Endothelial cell of umbilical vein (primary cell): Measurements from ENCODE around the gene RBPJ. TPM values are rescaled to one million over a fixed set of nuclear protein-coding genes. Genes with fewer than 3 reads are reported as not detected.

Experiments
- BruUV-seq: library from RNA; stranded (reverse); fragments of 400-500 nt; replicated peaks from 2 replicates; lab custom pipeline; 2021; lab: Mats Ljungman, UMichigan
- CTCF ChIA-PET: fragments of 300-600, 350-600 bp; sonication (Branson Sonifier 250); formaldehyde crosslinking; loops from one replicate; lab custom pipeline; 2021; ENCODE audit warnings: antibody characterized with exemption, inconsistent platforms; lab: Charles Lee
- POLR2A ChIA-PET: fragments of 300-600, 350-600 bp; sonication (Branson Sonifier 250); formaldehyde crosslinking; loops from one replicate; lab custom pipeline; 2021; ENCODE audit warnings: antibody characterized with exemption, inconsistent platforms; lab: Charles Lee
- DNase-seq: peaks from one replicate; pipeline ENCODE4 v3.0.0-alpha.2; 2011; ENCODE audit warnings: low read depth, low spot score
- FAIRE-seq: peaks from 2 replicates; lab custom pipeline; 2011; peaks lifted over from hg19 to GRCh38; lab: Jason Lieb, UNC
- H2AFZ ChIP-seq: 2 replicates; pipeline ENCODE4 v1.6.0; 2012; ENCODE audit warnings: low read depth, low read length, control low read depth, inconsistent platforms
- H3K27ac ChIP-seq: 2 replicates; pipeline ENCODE4 v1.5.1; 2011; ENCODE audit warnings: low read depth, mild to moderate bottlenecking, control low read depth, low read length, moderate library complexity; ENCODE audit not compliant: insufficient read depth
- H3K27me3 ChIP-seq, 2 experiments: 2 replicates each; pipeline versions ENCODE4 v1.6.0 to v1.6.1; 2011; ENCODE audit warnings: low read length in 2 of 2, mixed read lengths in 1 of 2; ENCODE audit not compliant: control insufficient read depth in 2 of 2, insufficient read depth in 2 of 2
- H3K36me3 ChIP-seq, 2 experiments: 2 replicates in 1 of 2; 3 replicates in 1 of 2; pipeline ENCODE4 v1.5.1; 2011; ENCODE audit warnings: low read length in 2 of 2, mild to moderate bottlenecking in 1 of 2, moderate library complexity in 1 of 2; ENCODE audit not compliant: control insufficient read depth in 2 of 2, insufficient read depth in 2 of 2; ENCODE audit errors: extremely low read depth in 1 of 2
- H3K4me1 ChIP-seq: 3 replicates; pipeline ENCODE4 v1.5.1; 2011; ENCODE audit warnings: mild to moderate bottlenecking, low read length; ENCODE audit not compliant: control insufficient read depth, insufficient read depth; ENCODE audit errors: extremely low read depth
- H3K4me2 ChIP-seq: 2 replicates; pipeline ENCODE4 v1.6.1; 2011; ENCODE audit warnings: low read length, control low read depth, mixed read lengths; ENCODE audit not compliant: insufficient read depth
- H3K4me3 ChIP-seq, 3 experiments: fragments of 200-600 bp in 1 of 3; sonication (generic), shearing (Covaris generic) in 1 of 3; replicated peaks in 1 of 3; 2 replicates each; pipeline ENCODE4 v1.5.1; 2011 to 2016; ENCODE audit warnings: control low read depth in 3 of 3, low read length in 3 of 3, mild to moderate bottlenecking in 2 of 3, inconsistent platforms in 1 of 3, low read depth in 1 of 3, moderate library complexity in 1 of 3; ENCODE audit not compliant: insufficient read depth in 1 of 3
- H3K79me2 ChIP-seq: 2 replicates; pipeline ENCODE4 v1.6.0; 2012; ENCODE audit warnings: low read length, inconsistent platforms; ENCODE audit not compliant: control insufficient read depth, insufficient read depth
- H3K9ac ChIP-seq: replicated peaks from 2 replicates; pipeline ENCODE3; 2011; ENCODE audit warnings: low read length, control low read depth; ENCODE audit not compliant: insufficient read depth; ENCODE audit errors: extremely low read depth
- H3K9me1 ChIP-seq: replicated peaks from 3 replicates; pipeline ENCODE4 v1.6.0; 2011; ENCODE audit warnings: mild to moderate bottlenecking, low read length; ENCODE audit not compliant: control insufficient read depth, insufficient read depth; ENCODE audit errors: extremely low read depth
- H3K9me3 ChIP-seq: replicated peaks from 2 replicates; pipeline ENCODE4 v1.5.1; 2012; ENCODE audit warnings: low read length, inconsistent platforms; ENCODE audit not compliant: control insufficient read depth, insufficient read depth
- H4K20me1 ChIP-seq: replicated peaks from 2 replicates; pipeline ENCODE3; 2011; ENCODE audit warnings: mild to moderate bottlenecking, low read length; ENCODE audit not compliant: control insufficient read depth, insufficient read depth; ENCODE audit errors: extremely low read depth
- EZH2 ChIP-seq: IDR thresholded peaks from 2 replicates; pipeline ENCODE4 v1.6.1; 2012; ENCODE audit warnings: borderline replicate concordance, low read depth, mild to moderate bottlenecking, moderate library complexity, low read length, inconsistent platforms; ENCODE audit not compliant: severe bottlenecking
- FOS ChIP-seq: IDR thresholded peaks from 2 replicates; pipeline ENCODE4 v1.6.1; 2011; ENCODE audit warnings: mild to moderate bottlenecking, low read length, moderate library complexity, borderline replicate concordance; ENCODE audit not compliant: insufficient read depth
- GATA2 ChIP-seq: IDR thresholded peaks from 2 replicates; pipeline ENCODE4 v1.7.0; 2011; ENCODE audit warnings: low read depth, mild to moderate bottlenecking, moderate library complexity, mixed read lengths, low read length; ENCODE audit not compliant: insufficient read length, insufficient read depth
- JUN ChIP-seq: IDR thresholded peaks from 2 replicates; pipeline ENCODE4 v1.6.1; 2011; ENCODE audit warnings: borderline replicate concordance, low read depth; ENCODE audit not compliant: insufficient read length, insufficient read depth
- MYC ChIP-seq: IDR thresholded peaks from one replicate; pipeline ENCODE4 v1.6.1; 2011; ENCODE audit warnings: mild to moderate bottlenecking, low read depth, low read length
- POLR2A ChIP-seq: IDR thresholded peaks from 2 replicates; pipeline ENCODE4 v1.6.1; 2012; ENCODE audit warnings: low read depth, mild to moderate bottlenecking, control low read depth, low read length
- POLR2AphosphoS5 ChIP-seq: IDR thresholded peaks from 2 replicates; pipeline ENCODE4 v1.6.1; 2012; ENCODE audit warnings: low read depth, mild to moderate bottlenecking, control low read depth, low read length, moderate library complexity; ENCODE audit not compliant: insufficient read depth
- dilution Hi-C: fragments of 300-500 bp; cut with MboI; formaldehyde crosslinking; loops from one replicate; pipeline ENCODE4 v1.15.0; 2019; ENCODE audit warnings: low sequenced_read_pairs; ENCODE audit not compliant: extremely low pct_ligation_motif_present
- intact Hi-C: fragments of 100-400 bp; cut with micrococcal nuclease; formaldehyde crosslinking; loops from one replicate; pipeline ENCODE4 v1.10.0; 2022
- polyA plus RNA-seq, 4 experiments: library from polyadenylated mRNA; depleted of rRNA in 3 of 4; stranded (reverse) in 3 of 4; unstranded in 1 of 4; fragments of >200 nt; gene quantifications; 2 replicates each; pipeline versions ENCODE4 v1.2.1 to v1.2.3, GENCODE V29; 2011 to 2012; ENCODE audit warnings: missing spikeins in 1 of 4
- total RNA-seq: library from RNA; stranded (reverse); gene quantifications from 2 replicates; pipeline ENCODE4 v1.2.3, GENCODE V29; 2021
- TF ChIP-seq, protein P1 (sequence below), 2 donors: IDR thresholded peaks; 1 replicate in 1 of 2; 2 replicates in 1 of 2; pipeline ENCODE4 v1.5.1; 2011; ENCODE audit warnings: low read length in 2 of 2, mild to moderate bottlenecking in 2 of 2, moderate library complexity in 2 of 2, control low read depth in 1 of 2, inconsistent platforms in 1 of 2, low read depth in 1 of 2; ENCODE audit not compliant: insufficient read depth in 1 of 2; ENCODE audit errors: extremely low read depth in 1 of 2
- TF ChIP-seq, protein P2 (sequence below): IDR thresholded peaks from 2 replicates; pipeline ENCODE4 v1.6.1; 2011; ENCODE audit not compliant: insufficient read depth, insufficient read length

The RBPJ gene
- total and polyA plus RNA-seq, 2 donors (not counting 3 experiments of a cell fraction or from before 2014, with no cell fraction given): 17.0 to 42.9 TPM

DNA sequence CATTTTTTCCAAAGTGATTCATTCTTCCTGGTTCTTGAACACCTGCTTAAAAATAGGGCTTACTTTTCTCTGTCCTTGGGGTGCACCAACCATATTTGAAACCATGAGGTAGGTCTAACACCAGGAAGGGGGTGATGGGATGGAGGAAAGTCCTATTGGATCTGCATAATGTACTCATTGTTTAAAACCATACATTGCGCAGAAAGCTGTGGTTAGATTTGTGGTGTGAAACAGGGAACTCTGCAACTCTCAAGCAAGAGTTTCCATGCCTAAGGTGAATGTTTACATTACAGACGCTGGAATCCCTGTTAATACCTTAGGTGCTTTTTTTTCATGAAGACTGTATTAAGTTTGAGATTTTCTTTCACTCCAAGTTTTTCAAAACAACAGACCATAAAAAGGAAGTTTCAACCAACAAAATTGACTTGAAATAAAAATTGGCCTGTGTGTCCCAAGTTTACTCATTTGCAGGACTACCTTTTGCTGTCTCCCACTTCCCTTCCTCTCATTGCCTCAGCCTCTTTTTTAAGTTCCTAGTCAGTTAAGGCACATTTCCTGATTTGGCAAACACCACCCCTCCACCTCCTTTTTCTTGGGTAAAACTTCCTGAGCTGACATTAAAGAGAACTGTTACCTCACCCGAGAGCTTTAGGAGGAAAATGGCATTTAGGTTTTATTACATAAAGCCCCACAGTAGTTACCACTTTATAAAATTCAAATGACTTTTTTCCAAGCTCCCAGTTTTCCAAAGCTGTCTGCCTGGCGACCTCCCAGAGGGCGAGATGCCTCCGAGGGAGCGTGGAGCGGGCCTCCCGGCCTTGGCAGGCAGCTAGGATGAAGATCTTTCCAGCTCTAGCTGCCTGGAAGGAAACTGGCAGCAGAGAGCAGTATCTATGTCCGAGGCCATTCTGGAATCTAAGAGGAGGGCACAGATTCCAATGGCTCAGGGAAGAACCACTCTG is 47.9 kb upstream of the RBPJ start:
- no peaks in the 10 kb centered on the region for H3K27me3 ChIP-seq
- DNase-seq: no peak
- no peaks in the 10 kb centered on the region for H4K20me1 ChIP-seq
- BruUV-seq: no TSS peak
- H3K4me3 ChIP-seq: no peak overlapping the region
- H3K79me2 ChIP-seq: no peaks in the 10 kb centered on the region
- CTCF ChIA-PET: interaction anchor here (1.1 kb wide), 1 partner anchor 17 kb away, joined by 3 read pairs; no protein-coding TSS in a partner anchor
- H3K4me1 ChIP-seq: no peaks in the 10 kb centered on the region
- no peak overlapping the region for H3K27ac ChIP-seq
- no peaks in the 10 kb centered on the region for H3K36me3 ChIP-seq
- no peak overlapping the region for H2AFZ ChIP-seq
- no peaks in the 10 kb centered on the region for H3K9me1 ChIP-seq
- no peaks in the 10 kb centered on the region for H3K9me3 ChIP-seq
- POLR2A ChIA-PET: no interaction called here
- FAIRE-seq: no peak
- H3K9ac ChIP-seq: no peak overlapping the region
- dilution Hi-C loops: no loop called here
- intact Hi-C loops: no loop called here
- TF ChIP-seq EZH2 (no peak), POLR2AphosphoS5 (no peak), POLR2A (no peak), JUN (no peak), GATA2 (no peak), FOS (no peak), MYC (no peak)
- TF ChIP-seq, protein P1, sequence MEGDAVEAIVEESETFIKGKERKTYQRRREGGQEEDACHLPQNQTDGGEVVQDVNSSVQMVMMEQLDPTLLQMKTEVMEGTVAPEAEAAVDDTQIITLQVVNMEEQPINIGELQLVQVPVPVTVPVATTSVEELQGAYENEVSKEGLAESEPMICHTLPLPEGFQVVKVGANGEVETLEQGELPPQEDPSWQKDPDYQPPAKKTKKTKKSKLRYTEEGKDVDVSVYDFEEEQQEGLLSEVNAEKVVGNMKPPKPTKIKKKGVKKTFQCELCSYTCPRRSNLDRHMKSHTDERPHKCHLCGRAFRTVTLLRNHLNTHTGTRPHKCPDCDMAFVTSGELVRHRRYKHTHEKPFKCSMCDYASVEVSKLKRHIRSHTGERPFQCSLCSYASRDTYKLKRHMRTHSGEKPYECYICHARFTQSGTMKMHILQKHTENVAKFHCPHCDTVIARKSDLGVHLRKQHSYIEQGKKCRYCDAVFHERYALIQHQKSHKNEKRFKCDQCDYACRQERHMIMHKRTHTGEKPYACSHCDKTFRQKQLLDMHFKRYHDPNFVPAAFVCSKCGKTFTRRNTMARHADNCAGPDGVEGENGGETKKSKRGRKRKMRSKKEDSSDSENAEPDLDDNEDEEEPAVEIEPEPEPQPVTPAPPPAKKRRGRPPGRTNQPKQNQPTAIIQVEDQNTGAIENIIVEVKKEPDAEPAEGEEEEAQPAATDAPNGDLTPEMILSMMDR (IDR thresholded peaks at IDR 0.05; ENCODE audit: extremely low read depth in 1 of 2, insufficient read depth in 1 of 2, low read depth in 1 of 2, low read length in 2 of 2): no peak
- TF ChIP-seq, protein P2, sequence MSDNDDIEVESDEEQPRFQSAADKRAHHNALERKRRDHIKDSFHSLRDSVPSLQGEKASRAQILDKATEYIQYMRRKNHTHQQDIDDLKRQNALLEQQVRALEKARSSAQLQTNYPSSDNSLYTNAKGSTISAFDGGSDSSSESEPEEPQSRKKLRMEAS: no peak
- no peak overlapping the region for H3K4me2 ChIP-seq
